GM19328 (cell line): ENCODE measurements around the gene MRPS21.
"Not testable (repeated sequence)": the region's sequence is repeated elsewhere in the genome, so short reads cannot be mapped to it uniquely, and the experiment has no call there.

Experiments used
- ATAC-seq: cut with Tn5 transposase; IDR thresholded peaks from one replicate; pipeline ENCODE4 v1.9.1; 2021; ENCODE audit warnings: mild to moderate bottlenecking, moderate library complexity; ENCODE audit not compliant: unreplicated experiment

MRPS21 gene

GRCh38 chr1:150281221-150281757, 12.4 kb upstream of the MRPS21 start:
- no peak for ATAC-seq

DNA sequence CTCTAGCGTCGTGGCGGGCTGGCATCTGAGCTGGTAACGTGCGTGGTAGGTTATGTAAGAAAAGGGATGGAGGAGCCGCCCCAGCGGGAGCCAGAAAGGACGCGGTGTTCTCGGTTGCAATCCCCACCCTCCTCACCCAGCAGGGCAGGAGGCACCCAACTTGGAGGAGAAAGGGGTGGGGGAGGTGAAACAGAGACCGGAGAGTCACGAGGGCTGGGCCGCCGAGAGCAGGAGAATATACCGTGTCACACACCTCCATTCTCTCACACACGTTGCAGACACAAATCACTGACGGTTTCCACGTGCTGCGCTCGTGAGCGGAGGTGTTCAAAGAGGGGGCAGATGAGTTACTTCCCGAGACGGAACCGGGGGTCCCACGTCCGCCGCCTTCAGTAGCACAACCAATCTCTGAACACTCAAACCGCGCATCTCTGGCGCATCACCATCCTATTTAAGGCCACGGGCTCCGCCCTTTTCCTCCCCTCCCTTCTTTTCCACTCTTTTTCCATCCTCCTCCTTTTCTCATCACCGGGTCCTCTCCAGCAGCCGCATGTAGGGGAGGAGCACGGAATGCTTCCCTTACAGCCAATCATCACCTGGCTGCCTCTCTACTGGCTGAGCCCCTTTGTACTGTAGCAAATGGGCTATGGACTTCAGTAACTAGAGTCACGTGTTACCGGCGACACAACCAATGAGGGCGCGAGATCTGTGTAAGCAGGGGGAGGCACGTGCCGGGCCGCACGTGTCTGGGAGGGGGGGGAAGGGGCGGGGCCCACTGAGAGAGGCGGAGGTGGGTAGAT, 11.7 kb upstream of the MRPS21 start, which contains the start of gene CIART:
Gene CIART, plus strand, starts transcription at position 797 of the 800 bp plus-strand sequence. CDS start 714 bp downstream, outside the sequence.
- ATAC-seq: no peak

DNA sequence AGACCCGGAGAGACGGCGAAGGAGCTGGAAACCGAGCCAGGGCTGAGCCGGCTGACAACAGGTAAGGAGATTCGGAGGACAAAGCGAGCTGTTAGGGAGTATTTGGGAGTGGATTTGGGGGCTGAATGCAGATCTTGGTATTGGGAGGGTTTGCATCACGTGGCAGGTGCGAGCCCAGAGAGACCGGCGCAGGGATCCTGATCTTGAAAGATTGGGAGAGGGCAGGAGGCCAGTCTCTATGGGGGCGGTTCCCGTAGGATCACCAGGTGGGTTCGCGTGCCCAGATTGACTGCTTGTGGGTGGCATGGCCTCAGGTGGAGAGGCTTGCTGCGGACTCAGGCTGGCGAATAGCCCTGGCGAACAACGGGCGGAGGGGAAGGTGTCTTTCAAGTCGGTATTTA, 11.1 kb upstream of the MRPS21 start:
- ATAC-seq: no peak

- ATAC-seq: no peak
Measured at GRCh38 chr1:150283260-150283659, 10.4 kb upstream of the MRPS21 start.

DNA sequence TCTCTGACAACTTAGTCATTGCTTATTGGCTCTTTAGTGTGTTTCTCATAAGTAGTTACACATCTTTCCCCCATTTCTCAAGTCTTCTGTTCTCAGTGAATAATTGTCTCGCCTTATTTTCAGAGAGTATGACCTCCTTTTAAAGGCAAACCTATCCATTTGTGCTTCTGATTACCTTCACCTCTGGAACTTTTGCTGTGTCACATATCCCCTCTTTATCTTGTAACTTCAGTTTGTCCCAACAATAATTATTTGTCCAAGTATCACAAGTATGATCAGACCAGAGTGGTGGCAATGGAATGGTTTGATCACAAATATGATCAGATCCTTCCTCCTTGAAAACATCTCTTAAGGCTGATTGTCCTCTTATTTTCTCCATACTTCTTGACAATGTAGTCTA, 5.3 kb upstream of the MRPS21 start:
- no peak for ATAC-seq

GRCh38 chr1:150288822-150289221, 4.8 kb upstream of the MRPS21 start:
- no peak for ATAC-seq

- no peak for ATAC-seq
Measured at GRCh38 chr1:150295476-150295875, 1.8 kb downstream of the MRPS21 start.

DNA sequence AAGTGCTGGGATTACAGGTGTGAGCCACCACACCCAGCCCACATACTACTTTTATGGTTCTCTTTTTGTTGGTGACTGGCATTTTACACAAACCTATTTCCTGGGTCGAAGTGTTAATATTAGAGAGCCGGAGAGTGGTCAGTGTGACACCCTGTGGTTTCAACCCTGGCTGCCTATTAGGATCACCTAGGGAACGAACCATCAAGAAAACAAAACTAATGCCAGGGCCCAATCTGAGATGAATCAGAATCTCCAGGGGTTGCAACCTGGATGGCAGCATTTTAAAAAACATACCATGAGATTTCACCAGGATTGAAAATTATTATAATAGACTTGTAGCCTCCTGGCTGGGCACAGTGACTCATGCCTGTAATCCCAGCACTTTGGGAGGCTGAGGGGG, 6.1 kb downstream of the MRPS21 start:
- ATAC-seq: no peak

GRCh38 chr1:150302338-150302737, 8.7 kb downstream of the MRPS21 start:
- no peak for ATAC-seq

DNA sequence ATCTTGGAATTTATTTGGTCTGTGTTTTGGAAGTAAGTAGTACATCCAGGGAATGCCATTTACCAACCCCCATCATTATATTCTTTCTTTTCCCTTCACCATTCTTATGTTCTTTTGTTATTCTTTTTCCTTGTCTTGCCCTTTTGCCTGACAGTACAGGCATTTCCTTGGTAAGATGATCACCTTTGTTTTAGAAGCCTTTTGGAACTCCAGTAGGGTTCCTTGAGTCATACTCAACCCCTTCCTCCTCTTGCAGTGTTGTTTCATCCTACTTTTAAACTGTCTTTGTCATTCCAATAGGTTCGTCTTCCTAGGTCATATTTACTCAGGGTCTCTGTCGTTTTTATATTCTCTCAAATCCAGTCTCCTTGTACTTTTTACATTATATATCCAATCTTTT, 9.2 kb downstream of the MRPS21 start:
- ATAC-seq: no peak

DNA sequence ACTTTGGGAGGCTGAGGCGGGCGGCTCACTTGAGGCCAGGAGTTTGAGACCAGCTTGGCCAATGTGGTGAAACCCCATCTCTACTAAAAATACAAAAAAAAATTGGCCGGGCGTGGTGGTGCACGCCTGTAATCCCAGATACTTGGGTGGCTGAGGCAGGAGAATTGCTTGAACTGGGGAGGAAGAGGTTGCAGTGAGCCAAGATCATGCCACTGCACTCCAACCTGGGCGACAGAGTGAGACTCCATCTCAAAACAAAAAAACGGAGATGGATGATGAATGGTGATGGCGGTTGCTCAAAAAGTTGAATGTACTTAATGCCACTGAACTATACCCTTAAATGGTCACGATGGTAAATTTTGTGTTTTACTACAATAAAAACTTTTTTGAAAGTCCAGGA, 14.9 kb downstream of the MRPS21 start:
- ATAC-seq: not testable (repeated sequence)

- ATAC-seq: no peak
Measured at GRCh38 chr1:150309758-150310508, 16.3 kb downstream of the MRPS21 start.

DNA sequence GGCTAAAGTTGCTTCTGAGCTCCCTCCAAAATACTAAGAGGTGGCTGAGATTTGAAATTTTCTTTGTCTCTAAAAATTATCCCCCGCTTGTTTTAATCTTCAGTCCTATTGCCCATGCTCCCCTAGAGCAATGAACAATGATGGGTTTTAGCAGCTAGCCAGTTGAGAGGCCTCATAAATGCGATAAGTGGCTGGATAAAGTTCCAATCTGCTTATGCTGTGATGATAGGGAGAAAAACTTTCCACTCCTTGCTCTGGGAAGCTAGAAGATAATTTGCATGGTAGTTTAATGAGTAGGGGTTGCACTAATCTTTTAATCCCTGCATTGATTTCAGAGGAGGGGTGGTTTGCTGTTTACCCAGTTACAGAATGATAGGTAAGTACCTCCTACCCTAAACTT, 18.1 kb downstream of the MRPS21 start:
- ATAC-seq: no peak

DNA sequence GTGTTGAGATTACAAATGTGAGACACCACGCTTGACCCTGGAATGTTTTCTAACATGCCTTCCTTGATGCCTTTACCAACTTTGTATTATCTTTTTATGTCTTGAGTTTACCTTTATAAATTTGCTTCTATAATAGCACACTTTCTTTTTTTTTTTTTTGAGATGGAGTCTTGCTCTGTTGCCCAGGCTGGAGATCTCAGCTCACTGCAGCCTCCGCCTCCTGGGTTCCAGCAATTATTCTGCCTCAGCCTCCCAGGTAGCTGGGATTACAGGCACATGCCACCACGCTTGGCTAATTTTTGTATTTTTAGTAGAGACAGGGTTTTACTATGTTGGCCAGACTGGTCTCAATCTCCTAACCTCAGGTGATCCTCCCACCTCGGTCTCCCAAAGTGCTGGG, 21.0 kb downstream of the MRPS21 start:
- ATAC-seq: not testable (repeated sequence)

GRCh38 chr1:150320667-150320978, 27.0 kb downstream of the MRPS21 start:
- ATAC-seq: no peak

DNA sequence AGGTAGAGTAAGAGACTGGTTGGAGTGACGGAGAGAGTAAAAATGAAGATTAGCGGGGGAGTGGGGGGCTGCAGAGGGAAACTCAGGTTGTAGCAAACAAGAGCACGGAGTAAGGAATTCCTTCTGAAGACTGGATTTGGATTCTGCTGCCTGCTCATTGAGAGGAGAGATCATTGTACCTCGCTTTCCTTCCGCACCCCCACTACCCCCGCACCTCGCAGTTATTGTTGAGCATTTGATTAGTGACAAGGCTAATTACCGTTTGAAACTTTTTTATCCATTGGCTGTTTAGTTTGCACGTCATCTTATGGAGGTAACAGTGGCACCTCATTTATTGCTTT, 28.1 kb downstream of the MRPS21 start:
- no peak for ATAC-seq

GRCh38 chr1:150322310-150322709, 28.6 kb downstream of the MRPS21 start:
- ATAC-seq: no peak

DNA sequence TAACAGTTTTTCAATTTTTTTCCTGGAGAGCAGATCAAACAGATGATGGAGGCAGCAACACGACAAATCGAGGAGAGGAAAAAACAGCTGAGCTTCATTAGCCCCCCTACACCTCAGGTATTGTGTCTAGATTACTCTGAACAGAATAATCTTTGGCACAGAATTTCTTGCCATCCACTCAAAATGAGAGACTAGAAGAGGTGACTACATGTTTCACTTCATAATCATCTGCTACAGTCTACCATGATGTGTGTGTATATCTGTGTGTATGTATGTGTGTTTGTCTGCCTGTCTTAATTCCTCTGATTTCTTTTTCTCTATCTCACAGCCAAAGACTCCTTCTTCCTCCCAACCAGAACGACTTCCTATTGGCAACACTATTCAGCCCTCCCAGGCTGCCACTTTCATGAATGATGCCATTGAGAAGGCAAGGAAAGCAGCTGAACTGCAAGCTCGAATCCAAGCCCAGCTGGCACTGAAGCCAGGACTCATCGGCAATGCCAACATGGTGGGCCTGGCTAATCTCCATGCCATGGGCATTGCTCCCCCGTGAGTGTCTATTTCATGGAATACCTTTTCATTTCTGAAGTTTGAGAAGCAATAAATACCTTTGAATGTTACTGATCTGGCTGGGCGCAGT, 39.1 kb downstream of the MRPS21 start:
- ATAC-seq: no peak

DNA sequence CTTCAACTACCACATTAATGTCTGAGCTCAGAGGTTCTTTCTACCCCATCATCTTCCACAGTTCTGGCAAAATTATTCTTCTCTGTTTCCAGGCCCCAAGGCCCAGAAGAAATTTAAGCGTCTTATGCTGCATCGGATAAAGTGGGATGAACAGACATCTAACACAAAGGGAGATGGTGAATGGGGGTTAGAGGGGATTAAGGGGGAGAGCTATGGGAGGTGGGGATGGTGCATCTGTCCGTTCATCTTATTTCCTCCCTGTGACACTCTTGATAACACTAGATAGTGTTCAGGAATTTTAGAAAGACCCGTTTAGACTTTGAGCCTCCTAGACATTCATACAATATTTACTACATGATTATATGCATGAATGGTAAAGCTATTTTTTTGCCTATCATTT, 52.7 kb downstream of the MRPS21 start:
- ATAC-seq: no peak

- no peak for ATAC-seq
Measured at GRCh38 chr1:150352866-150353265, 59.2 kb downstream of the MRPS21 start.
